HL-60/S4 treated with retinoic acid at 250 ng/mL for 4 days and 3 days (cell line): Measurements from ENCODE around the gene CXCL9.
"Not testable (repeated sequence)": the region's sequence is repeated elsewhere in the genome, so short reads cannot be mapped to it uniquely, and the experiment has no call there.

ENCODE experiments used
- in situ Hi-C: fragments of 300-500 bp; cut with MboI; formaldehyde crosslinking; loops from 2 replicates; pipeline ENCODE4 v1.7.0; 2022; ENCODE audit warnings: low sequenced_read_pairs

Gene CXCL9

GRCh38 chr4:76012388-76012801, 5.1 kb upstream of the CXCL9 start:
- in situ Hi-C loops = no loop called here

DNA sequence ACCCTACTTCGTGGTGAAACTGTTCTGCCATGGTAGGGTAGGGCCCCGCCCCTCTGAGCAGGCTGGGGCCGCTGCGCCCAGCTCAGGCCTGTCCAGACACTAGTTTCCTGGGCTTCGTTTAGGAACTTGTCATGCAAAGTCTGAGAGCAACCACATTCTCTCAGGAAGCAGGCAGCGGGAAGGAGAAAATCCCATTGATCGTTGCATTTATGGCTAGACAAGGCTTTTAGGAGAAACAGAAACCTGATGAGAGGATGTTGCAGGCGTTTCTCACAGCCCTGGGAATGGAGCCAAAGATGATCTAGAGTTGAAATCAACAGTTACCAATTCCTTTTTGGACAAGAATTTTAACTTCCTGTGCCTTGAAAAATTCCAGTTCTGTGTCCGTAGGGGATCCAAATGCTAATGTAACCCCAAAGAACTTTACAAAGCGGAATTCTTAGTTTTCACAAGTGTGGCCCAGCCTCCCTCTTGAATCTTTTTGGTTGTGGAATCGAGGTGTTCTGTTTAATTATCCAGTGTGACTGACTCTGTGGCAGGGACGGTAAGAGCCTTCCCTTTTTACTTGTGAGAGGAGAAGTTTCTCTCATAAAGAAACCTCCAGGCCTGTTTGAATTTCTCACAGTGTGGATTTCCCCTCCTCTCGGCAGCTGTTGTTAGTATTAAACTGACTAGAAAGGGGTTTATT, 4.5 kb upstream of the CXCL9 start:
- in situ Hi-C loops = no loop called here

GRCh38 chr4:76011018-76011670, 3.8 kb upstream of the CXCL9 start:
- in situ Hi-C loops = no loop called here

- in situ Hi-C loops = no loop called here
Measured at GRCh38 chr4:76010576-76010975, 3.3 kb upstream of the CXCL9 start.

DNA sequence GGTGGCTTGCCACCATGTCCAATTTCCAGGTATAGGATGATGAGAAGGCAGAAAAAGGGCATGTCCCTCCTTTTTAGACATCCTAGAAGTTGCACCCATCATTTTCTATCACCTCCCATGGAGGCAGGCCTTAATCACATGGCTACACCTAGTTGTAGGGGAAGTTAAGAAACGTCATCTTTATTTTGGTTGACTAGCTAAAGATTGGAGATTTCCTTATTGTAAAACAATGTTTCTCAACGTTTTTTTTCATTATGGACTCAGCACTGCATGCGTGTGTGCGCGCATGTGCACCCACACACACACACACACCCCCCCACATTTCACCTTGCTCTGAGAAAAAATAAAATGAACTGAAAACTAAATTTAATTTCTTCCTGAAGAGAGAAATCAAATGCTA, 2.0 kb upstream of the CXCL9 start:
- in situ Hi-C loops = no loop called here

- in situ Hi-C loops = no loop called here
Measured at GRCh38 chr4:76003620-76004019, 3.7 kb downstream of the CXCL9 start.

GRCh38 chr4:76003035-76003434, 4.3 kb downstream of the CXCL9 start:
- in situ Hi-C loops = no loop called here

GRCh38 chr4:76002176-76002575, 5.1 kb downstream of the CXCL9 start:
- in situ Hi-C loops = no loop called here

- in situ Hi-C loops = no loop called here
Measured at GRCh38 chr4:76001700-76002099, 5.6 kb downstream of the CXCL9 start.

DNA sequence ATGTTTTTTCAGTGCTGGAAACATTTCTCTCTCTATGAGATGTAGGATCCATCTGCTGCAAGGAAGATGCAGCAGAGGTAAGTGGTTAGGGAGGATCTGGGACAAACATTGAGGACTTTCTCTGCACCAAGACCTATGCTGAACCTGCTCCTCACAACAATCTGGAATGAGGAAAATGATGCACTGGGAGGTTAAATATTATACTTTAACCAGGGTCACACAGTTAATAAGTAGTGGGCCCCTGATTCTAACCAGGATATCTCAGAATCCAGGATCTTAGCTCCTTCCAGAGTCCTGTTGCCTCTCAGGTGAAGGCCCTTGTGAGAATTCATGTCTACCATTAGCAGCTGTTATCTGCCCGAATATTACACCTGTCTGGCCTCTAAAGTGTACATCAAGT, 7.0 kb downstream of the CXCL9 start:
- in situ Hi-C loops = no loop called here

- in situ Hi-C loops = not testable (repeated sequence)
Measured at GRCh38 chr4:75998525-75999147, 8.7 kb downstream of the CXCL9 start.

GRCh38 chr4:75997946-75998345, 9.4 kb downstream of the CXCL9 start:
- in situ Hi-C loops = no loop called here

- in situ Hi-C loops = no loop called here
Measured at GRCh38 chr4:75997081-75997480, 10.2 kb downstream of the CXCL9 start.

- in situ Hi-C loops = no loop called here
Measured at GRCh38 chr4:75995727-75996126, 11.6 kb downstream of the CXCL9 start.

DNA sequence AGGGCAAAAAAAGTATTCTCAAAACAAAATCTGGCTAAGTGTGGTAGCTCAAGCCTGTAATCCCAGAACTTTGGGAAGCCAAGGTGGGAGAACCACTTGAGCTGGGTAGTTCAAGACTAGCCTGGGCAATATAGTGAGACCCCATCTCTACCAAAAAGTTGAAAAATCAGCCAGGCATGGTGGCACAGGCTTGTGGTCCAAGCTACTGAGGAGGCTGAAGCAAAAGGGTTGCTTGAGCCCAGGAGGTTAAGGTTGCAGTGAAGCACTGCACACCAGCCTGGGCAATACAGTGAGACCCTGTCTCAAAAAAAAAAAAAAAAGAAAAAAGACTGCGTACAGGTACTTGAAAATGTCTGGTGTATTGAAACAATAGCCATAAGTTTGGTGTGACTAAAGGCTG, 14.8 kb downstream of the CXCL9 start:
- in situ Hi-C loops = no loop called here

DNA sequence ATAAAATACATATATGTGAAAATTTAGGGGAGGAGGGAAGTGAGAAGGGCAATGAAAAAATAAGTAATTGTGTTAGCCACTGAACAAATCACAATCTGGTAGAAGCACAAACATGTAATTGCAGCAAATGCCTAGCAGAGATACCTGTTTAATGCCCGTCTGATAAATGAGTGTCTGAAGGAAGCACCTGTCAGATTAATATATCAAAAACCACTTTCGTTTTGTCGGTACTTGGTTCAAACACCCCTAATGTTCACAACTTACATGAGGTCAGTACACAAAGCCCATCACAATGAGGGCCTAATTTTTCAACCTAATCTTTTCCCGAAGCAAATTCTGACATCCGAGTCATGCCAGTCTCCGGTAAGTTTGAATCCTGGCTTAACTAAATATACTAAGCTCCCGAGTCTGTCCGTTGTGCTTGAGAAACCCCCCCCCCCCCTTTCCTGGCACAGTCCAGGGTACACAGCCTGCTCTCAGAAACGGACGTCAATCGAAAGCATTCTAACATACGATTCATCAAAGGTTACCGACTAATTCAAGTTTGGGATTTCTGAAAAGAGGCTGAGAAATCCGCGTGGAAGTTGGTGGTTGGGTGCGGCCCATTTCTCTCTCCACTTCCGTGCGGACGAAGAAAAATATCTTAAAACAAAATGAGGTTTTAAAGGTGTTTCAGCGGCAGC, 17.3 kb downstream of the CXCL9 start:
- in situ Hi-C loops = no loop called here

DNA sequence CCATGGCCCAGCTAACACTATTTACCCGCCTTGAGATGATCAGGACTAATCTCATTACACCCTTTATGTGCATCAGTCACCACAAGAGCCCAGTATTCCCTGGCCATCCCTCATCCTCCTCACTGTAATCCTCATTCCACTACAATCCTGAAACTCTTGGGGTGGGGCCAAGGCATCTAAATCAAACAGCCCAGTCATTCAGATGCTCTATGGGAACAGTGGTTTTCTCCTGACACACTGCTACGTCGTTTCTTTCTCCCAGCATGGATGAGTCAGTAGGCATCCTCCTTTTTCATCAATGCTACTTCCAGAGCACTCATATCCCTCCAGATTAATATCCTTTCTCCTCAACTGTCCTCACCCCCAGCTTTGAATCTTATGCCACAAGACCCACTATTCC, 22.2 kb downstream of the CXCL9 start:
- in situ Hi-C loops = no loop called here

- in situ Hi-C loops = no loop called here
Measured at GRCh38 chr4:75980576-75980975, 26.7 kb downstream of the CXCL9 start.

DNA sequence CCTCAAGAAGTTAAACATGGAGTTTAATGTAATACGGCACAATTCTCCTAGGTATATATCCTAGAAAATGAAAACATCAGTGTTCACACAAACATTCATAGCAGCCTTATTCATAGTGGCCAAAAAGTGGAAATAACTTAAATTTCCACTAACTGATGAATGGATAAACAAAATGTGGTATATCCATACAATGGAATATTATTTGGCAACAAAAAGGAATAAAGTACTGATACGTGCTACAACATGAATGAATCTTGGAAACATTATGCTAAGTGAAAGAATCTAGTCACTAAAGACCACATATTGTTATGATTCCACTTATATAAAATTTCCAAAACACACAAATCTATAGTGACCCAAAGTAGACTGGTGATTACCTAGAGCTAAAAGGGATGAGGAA, 31.1 kb downstream of the CXCL9 start:
- in situ Hi-C loops = no loop called here

DNA sequence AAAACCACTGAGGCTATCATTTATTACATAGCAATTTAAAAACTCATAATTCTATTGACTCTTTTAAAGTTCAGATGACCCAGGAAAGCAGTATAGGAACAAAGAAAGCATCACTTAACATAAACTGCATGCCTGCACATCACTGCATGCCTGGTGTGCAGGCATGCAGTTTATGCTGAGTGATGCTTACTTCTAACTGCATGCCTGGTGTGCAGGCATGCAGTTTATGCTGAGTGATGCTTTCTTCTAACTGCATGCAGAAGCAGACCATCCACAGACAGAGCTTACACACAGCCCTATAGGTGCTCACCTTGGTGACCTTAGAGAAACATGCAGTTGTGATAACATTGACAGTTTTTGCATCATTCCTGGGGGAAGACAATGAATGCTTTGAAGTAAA, 33.5 kb downstream of the CXCL9 start:
- in situ Hi-C loops = no loop called here

DNA sequence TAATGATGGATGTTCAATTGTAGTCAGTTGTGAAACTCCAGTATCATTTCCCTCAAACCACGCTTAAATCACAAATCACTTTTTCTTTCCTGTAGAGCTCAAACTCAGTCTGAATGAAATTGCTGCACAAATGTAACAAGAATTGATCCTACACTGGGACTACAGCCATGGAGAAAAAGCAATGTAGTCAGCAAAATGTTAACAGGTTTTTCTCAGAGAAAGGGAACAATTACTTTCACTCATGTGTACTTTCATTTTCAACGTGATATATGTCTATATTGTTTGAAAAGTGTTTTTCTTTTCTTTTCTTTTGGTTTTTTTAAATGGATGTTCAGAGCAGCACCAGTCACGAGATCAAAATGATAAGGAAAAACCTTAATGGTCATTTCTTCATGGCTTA, 39.2 kb downstream of the CXCL9 start:
- in situ Hi-C loops = no loop called here

- in situ Hi-C loops = no loop called here
Measured at GRCh38 chr4:75963558-75963957, 43.8 kb downstream of the CXCL9 start.
